ENCODE results near the gene RPL15. TPM values are rescaled to one million over a fixed set of nuclear protein-coding genes. Genes with fewer than 3 reads are reported as not detected.

The RPL15 gene
- total and polyA plus RNA-seq, 2 donors (not counting 1 experiment from before 2014, with no cell fraction given) = 1,860 to 3,720 TPM

- TF ChIP-seq EZH2 (IDR thresholded peaks at IDR 0.05; ENCODE audit: low read length, missing control alignments) (no peak), CTCF (conservative IDR thresholded peaks at IDR 0.05 in 1 of 2, IDR thresholded peaks at IDR 0.05 in 1 of 2; ENCODE audit: low read depth in 1 of 2, low read length in 2 of 2) (no peak)
- Histone ChIP-seq H3K9ac (ENCODE audit: insufficient read depth, low read length) (no peak overlapping the region), H3K4me1 (ENCODE audit: control insufficient read depth, extremely low read depth, insufficient read depth, low read length) (no peaks in the 10 kb centered on the region), H3K4me2 (ENCODE audit: extremely low read depth, insufficient read depth, low read length) (no peak overlapping the region), H3K4me3 (replicated peaks in 1 of 4; ENCODE audit: control extremely low read depth in 1 of 4, insufficient read depth in 1 of 4, low read depth in 3 of 4, low read length in 4 of 4) (no peak overlapping the region), H3K27ac (ENCODE audit: insufficient read depth, low read length) (no peak overlapping the region), H3K9me3 (ENCODE audit: control insufficient read depth, insufficient read depth, low read depth, low read length) (no peaks in the 10 kb centered on the region), H3K79me2 (ENCODE audit: control insufficient read depth, insufficient read depth, low read length) (no peaks in the 10 kb centered on the region), H3K27me3 (ENCODE audit: control insufficient read depth, insufficient read depth, low read length) (no peaks in the 10 kb centered on the region), H4K20me1 (ENCODE audit: control insufficient read depth, extremely low read depth, insufficient read depth, low read length) (no peaks in the 10 kb centered on the region), H2AFZ (ENCODE audit: low read length) (no peak overlapping the region), H3K36me3 (ENCODE audit: control insufficient read depth, insufficient read depth, low read length) (no peaks in the 10 kb centered on the region)
- DNase-seq (ENCODE audit: low read depth in 2 of 2) = no peak
Measured at GRCh38 chr3:23931597-23931996, 14.7 kb downstream of the RPL15 start.

DNA sequence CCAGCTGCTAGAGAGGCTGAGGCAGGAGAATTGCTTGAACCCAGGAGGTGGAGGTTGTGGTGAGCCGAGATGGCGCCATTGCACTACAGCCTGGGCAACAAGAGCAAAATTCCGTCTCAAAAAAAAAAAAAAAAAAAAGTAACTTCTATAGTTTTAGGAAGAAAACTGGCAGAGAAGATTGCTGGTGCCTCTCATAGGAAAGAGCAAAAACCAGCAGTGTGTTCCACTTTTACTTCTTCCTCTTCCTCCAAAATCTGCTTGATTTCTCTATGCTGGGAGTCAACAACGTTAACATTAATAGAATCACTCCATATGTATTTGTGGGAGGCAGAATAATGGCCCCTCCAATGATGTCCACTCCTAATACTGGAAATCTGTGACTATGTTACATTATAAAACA lies 15.6 kb downstream of the RPL15 start:
- Histone ChIP-seq H3K27ac (ENCODE audit: insufficient read depth, low read length) (no peak overlapping the region), H4K20me1 (ENCODE audit: control insufficient read depth, extremely low read depth, insufficient read depth, low read length) (no peaks in the 10 kb centered on the region), H3K79me2 (ENCODE audit: control insufficient read depth, insufficient read depth, low read length) (no peaks in the 10 kb centered on the region), H3K27me3 (ENCODE audit: control insufficient read depth, insufficient read depth, low read length) (no peaks in the 10 kb centered on the region), H3K4me3 (replicated peaks in 1 of 4; ENCODE audit: control extremely low read depth in 1 of 4, insufficient read depth in 1 of 4, low read depth in 3 of 4, low read length in 4 of 4) (no peak overlapping the region), H3K9ac (ENCODE audit: insufficient read depth, low read length) (no peak overlapping the region), H3K9me3 (ENCODE audit: control insufficient read depth, insufficient read depth, low read depth, low read length) (no peaks in the 10 kb centered on the region), H3K36me3 (ENCODE audit: control insufficient read depth, insufficient read depth, low read length) (no peaks in the 10 kb centered on the region), H3K4me2 (ENCODE audit: extremely low read depth, insufficient read depth, low read length) (no peak overlapping the region), H2AFZ (ENCODE audit: low read length) (no peak overlapping the region), H3K4me1 (ENCODE audit: control insufficient read depth, extremely low read depth, insufficient read depth, low read length) (no peaks in the 10 kb centered on the region)
- TF ChIP-seq CTCF (conservative IDR thresholded peaks at IDR 0.05 in 1 of 2, IDR thresholded peaks at IDR 0.05 in 1 of 2; ENCODE audit: low read depth in 1 of 2, low read length in 2 of 2) (no peak), EZH2 (IDR thresholded peaks at IDR 0.05; ENCODE audit: low read length, missing control alignments) (no peak)
- no peak for DNase-seq (ENCODE audit: low read depth in 2 of 2)

GRCh38 chr3:23934253-23934652 lies 17.3 kb downstream of the RPL15 start:
- Histone ChIP-seq H3K27me3 (ENCODE audit: control insufficient read depth, insufficient read depth, low read length) (no peaks in the 10 kb centered on the region), H3K4me2 (ENCODE audit: extremely low read depth, insufficient read depth, low read length) (no peak overlapping the region), H3K4me3 (replicated peaks in 1 of 4; ENCODE audit: control extremely low read depth in 1 of 4, insufficient read depth in 1 of 4, low read depth in 3 of 4, low read length in 4 of 4) (no peak overlapping the region), H3K9ac (ENCODE audit: insufficient read depth, low read length) (no peak overlapping the region), H3K36me3 (ENCODE audit: control insufficient read depth, insufficient read depth, low read length) (no peaks in the 10 kb centered on the region), H3K27ac (ENCODE audit: insufficient read depth, low read length) (no peak overlapping the region), H3K4me1 (ENCODE audit: control insufficient read depth, extremely low read depth, insufficient read depth, low read length) (no peaks in the 10 kb centered on the region), H4K20me1 (ENCODE audit: control insufficient read depth, extremely low read depth, insufficient read depth, low read length) (no peaks in the 10 kb centered on the region), H2AFZ (ENCODE audit: low read length) (no peak overlapping the region), H3K9me3 (ENCODE audit: control insufficient read depth, insufficient read depth, low read depth, low read length) (no peaks in the 10 kb centered on the region), H3K79me2 (ENCODE audit: control insufficient read depth, insufficient read depth, low read length) (no peaks in the 10 kb centered on the region)
- no peak for TF ChIP-seq EZH2 (IDR thresholded peaks at IDR 0.05; ENCODE audit: low read length, missing control alignments)
- no peak for TF ChIP-seq CTCF (conservative IDR thresholded peaks at IDR 0.05 in 1 of 2, IDR thresholded peaks at IDR 0.05 in 1 of 2; ENCODE audit: low read depth in 1 of 2, low read length in 2 of 2)
- DNase-seq (ENCODE audit: low read depth in 2 of 2) = no peak
